Natural killer cell treated with Interleukin-12 subunit alpha and Interleukin-12 subunit beta and Interleukin-15 and Interleukin-18, amount 100 ng/mL, for 72 hours (primary cell): ENCODE data around the gene ACTN4. TPM values are rescaled to one million over a fixed set of nuclear protein-coding genes. Genes with fewer than 3 reads are reported as not detected.

ENCODE experiments used
- ATAC-seq, 2 donors: fragments of 150-1000 bp; cut with Tn5 transposase in 1 of 2; sonication (Bioruptor Pico), chemical (Tn5 transposase) in 1 of 2; 2 replicates each; pipeline ENCODE4 v1.10.0; 2021
- DNase-seq: peaks from one replicate; pipeline ENCODE4 v3.0.0; 2022; ENCODE audit warnings: low spot score
- H3K27ac Mint-ChIP-seq, 2 donors: 1 replicate in 1 of 2; 2 replicates in 1 of 2; pipeline ENCODE4 v1.8.0; 2022; ENCODE audit warnings: mixed read lengths in 2 of 2, mild to moderate bottlenecking in 1 of 2, moderate library complexity in 1 of 2
- H3K27me3 Mint-ChIP-seq, 2 donors: 1 replicate in 1 of 2; 2 replicates in 1 of 2; pipeline ENCODE4 v1.8.0; 2022; ENCODE audit warnings: mixed read lengths in 2 of 2
- H3K36me3 Mint-ChIP-seq: one replicate; pipeline ENCODE4 v1.8.0; 2022; ENCODE audit warnings: mixed read lengths
- H3K4me1 Mint-ChIP-seq, 2 donors: 1 replicate in 1 of 2; 2 replicates in 1 of 2; pipeline ENCODE4 v1.8.0; 2022; ENCODE audit warnings: low read depth in 2 of 2, mixed read lengths in 2 of 2, mild to moderate bottlenecking in 1 of 2
- H3K4me3 Mint-ChIP-seq: one replicate; pipeline ENCODE4 v1.8.0; 2022; ENCODE audit warnings: mixed read lengths
- H3K9me3 Mint-ChIP-seq: 2 replicates; pipeline ENCODE4 v1.8.0; 2022; ENCODE audit warnings: mixed read lengths
- total RNA-seq, 2 donors: library from RNA; stranded (reverse); gene quantifications; one replicate each; pipeline ENCODE4 v1.2.3, GENCODE V29; 2022

ACTN4 gene
- total RNA-seq, 2 donors from 2014 or later = 342 to 574 TPM

- Mint-ChIP-seq H3K27me3 (no peaks in the 10 kb centered on the region), H3K4me1 (peaks cover 0 to 3% of the 10 kb centered on the region in 2 donors), H3K27ac (peak overlapping the region; percentile 10 to 38), H3K36me3 (peaks cover 8% of the 10 kb centered on the region), H3K9me3 (no peaks in the 10 kb centered on the region), H3K4me3 (no peak overlapping the region)
- ATAC-seq = no peak
- DNase-seq = no peak
These were observed 66.4 kb downstream of the ACTN4 start for GRCh38 chr19:38713865-38714264.

DNA sequence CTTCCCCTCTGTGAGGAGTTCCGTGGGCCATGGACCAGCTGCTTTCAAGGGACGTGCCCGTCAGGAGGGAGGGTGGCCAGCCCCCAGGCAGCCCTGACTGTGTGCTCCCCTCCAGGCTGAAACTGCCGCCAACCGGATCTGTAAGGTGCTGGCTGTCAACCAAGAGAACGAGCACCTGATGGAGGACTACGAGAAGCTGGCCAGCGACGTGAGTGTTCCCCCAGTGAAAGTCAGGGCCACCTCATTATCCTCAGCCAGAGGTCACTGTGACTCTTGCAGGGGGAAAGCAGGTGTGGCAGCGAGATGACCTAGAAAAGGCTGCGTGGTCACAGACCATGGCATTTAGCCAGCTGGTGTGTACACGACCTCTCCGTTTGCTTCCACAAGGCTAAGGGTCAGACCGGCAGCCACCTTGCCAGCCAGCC lies 66.9 kb downstream of the ACTN4 start:
- H3K27me3 Mint-ChIP-seq = no peaks in the 10 kb centered on the region
- no peak for ATAC-seq
- peak overlapping the region in 1 of 2 donors; percentile 38 for H3K27ac Mint-ChIP-seq
- H3K9me3 Mint-ChIP-seq = no peaks in the 10 kb centered on the region
- no peak for DNase-seq
- peaks cover 8% of the 10 kb centered on the region for H3K36me3 Mint-ChIP-seq
- peaks cover 0 to 3% of the 10 kb centered on the region in 2 donors for H3K4me1 Mint-ChIP-seq
- H3K4me3 Mint-ChIP-seq = no peak overlapping the region

GRCh38 chr19:38715555-38715954 lies 68.1 kb downstream of the ACTN4 start:
- H3K36me3 Mint-ChIP-seq = peaks cover 8% of the 10 kb centered on the region
- H3K27me3 Mint-ChIP-seq = no peaks in the 10 kb centered on the region
- ATAC-seq = no peak
- no peak for DNase-seq
- no peak overlapping the region for H3K4me3 Mint-ChIP-seq
- H3K4me1 Mint-ChIP-seq = peaks cover 0 to 3% of the 10 kb centered on the region in 2 donors
- H3K9me3 Mint-ChIP-seq = no peaks in the 10 kb centered on the region
- no peak overlapping the region for H3K27ac Mint-ChIP-seq

- DNase-seq = no peak
- no peak overlapping the region for H3K4me3 Mint-ChIP-seq
- no peak overlapping the region for H3K27ac Mint-ChIP-seq
- H3K27me3 Mint-ChIP-seq = no peaks in the 10 kb centered on the region
- H3K4me1 Mint-ChIP-seq = no peaks in the 10 kb centered on the region
- ATAC-seq = no peak
- no peaks in the 10 kb centered on the region for H3K9me3 Mint-ChIP-seq
- peaks cover 4% of the 10 kb centered on the region for H3K36me3 Mint-ChIP-seq
These were observed 69.6 kb downstream of the ACTN4 start for GRCh38 chr19:38717051-38717450.

- ATAC-seq (no peak), DNase-seq (no peak)
- no peaks in the 10 kb centered on the region for H3K9me3 Mint-ChIP-seq
- H3K36me3 Mint-ChIP-seq = peaks cover 4% of the 10 kb centered on the region
- H3K27me3 Mint-ChIP-seq = no peaks in the 10 kb centered on the region
- no peak overlapping the region for H3K27ac Mint-ChIP-seq
- no peaks in the 10 kb centered on the region for H3K4me1 Mint-ChIP-seq
- H3K4me3 Mint-ChIP-seq = no peak overlapping the region
These were observed 70.4 kb downstream of the ACTN4 start for GRCh38 chr19:38717855-38718254.

DNA sequence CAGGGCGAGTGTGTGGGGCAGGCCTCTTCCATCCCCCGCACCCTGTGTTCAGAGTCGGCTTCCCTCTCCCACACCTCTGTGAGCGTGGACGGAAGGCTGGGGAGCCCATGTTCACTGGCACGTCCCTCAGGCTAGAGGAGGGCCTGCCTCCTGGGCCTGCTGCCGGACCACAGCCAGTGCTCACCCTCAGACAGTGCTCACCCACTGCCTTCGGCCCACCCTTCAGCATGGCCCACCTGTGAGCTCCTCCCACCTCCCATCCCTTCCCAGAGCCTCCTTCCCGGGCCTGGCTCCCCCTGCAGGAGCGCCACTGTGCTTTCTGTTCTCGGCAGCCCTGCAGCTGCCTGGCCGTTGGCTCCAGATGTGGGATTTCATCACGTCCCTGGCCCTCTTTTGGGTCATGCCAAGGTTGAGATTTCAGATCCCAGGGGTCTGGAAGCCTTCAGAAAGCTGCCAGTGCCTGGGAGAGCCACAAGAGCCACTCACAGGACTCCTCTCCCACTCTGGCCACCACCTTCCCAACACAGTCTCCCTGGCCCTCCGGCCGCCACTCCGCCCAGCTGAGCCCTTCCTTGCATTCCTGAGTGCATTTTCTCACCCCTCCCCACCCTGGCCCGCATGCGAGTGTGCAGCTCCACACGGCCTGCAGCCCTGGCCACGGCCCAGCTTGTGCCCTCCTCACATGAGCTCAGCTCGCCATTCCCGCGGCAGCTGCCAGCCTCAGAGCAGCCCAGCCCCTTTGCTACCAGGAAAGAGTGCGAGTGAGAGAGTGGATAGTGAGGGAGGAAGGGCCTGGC lies 71.5 kb downstream of the ACTN4 start:
- Mint-ChIP-seq H3K4me3 (no peak overlapping the region), H3K36me3 (no peaks in the 10 kb centered on the region), H3K4me1 (peaks cover 0 to 4% of the 10 kb centered on the region in 2 donors), H3K27ac (no peak overlapping the region), H3K27me3 (no peaks in the 10 kb centered on the region), H3K9me3 (no peaks in the 10 kb centered on the region)
- DNase-seq (no peak), ATAC-seq (peak in 1 of 2 donors; percentile 37)

DNA sequence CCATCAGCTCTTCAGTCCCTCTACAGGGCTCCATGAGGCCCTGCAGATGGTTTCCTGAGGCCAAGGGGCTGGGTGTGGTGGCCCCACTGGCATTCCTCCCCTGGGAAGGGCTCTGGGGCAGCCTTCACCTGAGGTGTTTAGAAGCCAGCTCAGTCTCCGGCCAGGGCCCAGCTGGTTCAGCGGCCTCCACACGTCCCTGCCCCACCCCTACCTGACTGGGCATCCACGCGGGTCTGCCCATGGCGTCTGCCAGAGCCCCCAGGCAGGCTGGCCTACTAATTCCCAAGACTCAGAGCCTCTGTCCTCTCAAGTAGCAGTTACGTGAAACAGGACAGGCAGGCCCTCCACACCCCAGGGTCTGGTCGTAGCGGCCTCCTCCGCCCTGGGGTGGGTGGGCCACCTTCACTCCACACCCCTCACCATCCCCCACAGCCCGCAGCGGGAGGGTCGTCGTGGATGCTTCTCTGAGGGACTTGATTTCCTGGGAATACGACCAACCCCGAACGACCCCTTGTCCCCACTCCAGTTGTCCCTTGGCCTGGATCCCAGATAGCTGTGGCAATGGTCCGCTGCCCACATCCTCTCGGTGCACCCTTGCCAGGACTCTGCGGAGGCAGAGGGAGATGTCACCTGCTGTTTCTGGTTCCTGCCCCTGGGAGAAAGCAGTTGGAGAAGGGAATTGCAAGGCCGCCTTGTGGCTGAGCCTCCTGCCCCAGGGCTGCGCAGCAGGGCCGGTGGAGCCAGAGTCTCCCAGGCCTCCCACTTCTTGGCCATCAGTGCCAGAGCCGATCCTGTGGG lies 72.5 kb downstream of the ACTN4 start:
- Mint-ChIP-seq H3K4me1 (peaks cover 3 to 4% of the 10 kb centered on the region in 2 donors), H3K36me3 (no peaks in the 10 kb centered on the region), H3K27ac (no peak overlapping the region), H3K4me3 (no peak overlapping the region), H3K27me3 (no peaks in the 10 kb centered on the region), H3K9me3 (no peaks in the 10 kb centered on the region)
- ATAC-seq = no peak
- no peak for DNase-seq

DNA sequence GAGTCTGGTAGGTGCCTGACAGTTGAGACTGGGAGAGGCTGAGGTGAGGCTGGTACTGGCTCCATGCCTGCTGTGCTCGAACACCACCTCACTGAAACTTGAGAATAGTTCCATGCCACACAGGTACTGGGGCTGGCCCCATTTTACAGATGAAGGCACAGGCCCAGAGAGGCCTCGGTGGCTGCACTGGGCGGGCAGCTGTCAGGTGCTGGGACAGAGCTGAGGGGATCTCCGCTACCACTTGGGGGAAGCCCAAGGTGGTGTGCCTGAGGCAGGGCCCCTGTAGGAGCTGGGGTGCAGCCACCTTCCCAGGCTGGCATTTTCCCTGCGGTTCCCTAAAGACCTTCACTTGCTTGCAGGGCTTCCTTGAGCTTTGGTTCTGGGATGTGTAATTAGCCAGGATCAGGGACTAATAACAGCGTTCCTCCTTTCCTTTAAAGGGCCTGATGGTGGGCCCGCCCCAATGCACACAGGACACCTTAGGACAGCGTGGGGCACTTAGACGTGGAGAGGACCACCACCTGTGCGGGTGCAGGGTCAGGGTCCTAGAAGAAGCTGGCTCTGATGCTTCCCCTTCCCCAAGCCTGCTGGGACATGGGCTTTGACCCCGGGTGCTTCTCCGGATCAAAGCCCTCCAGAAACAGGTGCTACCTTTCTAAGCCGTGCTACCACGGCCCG lies 73.2 kb downstream of the ACTN4 start:
- no peaks in the 10 kb centered on the region for H3K9me3 Mint-ChIP-seq
- no peaks in the 10 kb centered on the region for H3K27me3 Mint-ChIP-seq
- ATAC-seq = no peak
- H3K36me3 Mint-ChIP-seq = no peaks in the 10 kb centered on the region
- DNase-seq = no peak
- H3K27ac Mint-ChIP-seq = no peak overlapping the region
- no peak overlapping the region for H3K4me3 Mint-ChIP-seq
- peaks cover 4 to 7% of the 10 kb centered on the region in 2 donors for H3K4me1 Mint-ChIP-seq

DNA sequence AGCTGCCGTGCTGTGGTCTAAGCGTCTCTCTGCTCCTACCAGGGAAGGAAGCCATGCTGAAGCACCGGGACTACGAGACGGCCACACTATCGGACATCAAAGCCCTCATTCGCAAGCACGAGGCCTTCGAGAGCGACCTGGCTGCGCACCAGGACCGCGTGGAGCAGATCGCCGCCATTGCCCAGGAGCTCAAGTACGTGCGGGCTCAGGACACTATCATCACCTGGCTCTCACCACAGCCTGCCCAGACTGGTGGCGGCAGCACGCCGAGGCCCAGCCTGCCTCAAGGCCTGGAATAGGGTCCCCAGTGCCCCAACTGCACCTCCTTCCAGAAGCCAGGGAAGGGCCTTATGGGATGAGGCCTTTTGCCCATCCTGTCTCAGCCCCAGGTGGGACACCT lies 74.0 kb downstream of the ACTN4 start:
- H3K27me3 Mint-ChIP-seq = no peaks in the 10 kb centered on the region
- H3K4me3 Mint-ChIP-seq = no peak overlapping the region
- ATAC-seq = no peak
- no peak for DNase-seq
- no peaks in the 10 kb centered on the region for H3K36me3 Mint-ChIP-seq
- no peak overlapping the region for H3K27ac Mint-ChIP-seq
- peaks cover 8 to 10% of the 10 kb centered on the region in 2 donors for H3K4me1 Mint-ChIP-seq
- H3K9me3 Mint-ChIP-seq = no peaks in the 10 kb centered on the region

DNA sequence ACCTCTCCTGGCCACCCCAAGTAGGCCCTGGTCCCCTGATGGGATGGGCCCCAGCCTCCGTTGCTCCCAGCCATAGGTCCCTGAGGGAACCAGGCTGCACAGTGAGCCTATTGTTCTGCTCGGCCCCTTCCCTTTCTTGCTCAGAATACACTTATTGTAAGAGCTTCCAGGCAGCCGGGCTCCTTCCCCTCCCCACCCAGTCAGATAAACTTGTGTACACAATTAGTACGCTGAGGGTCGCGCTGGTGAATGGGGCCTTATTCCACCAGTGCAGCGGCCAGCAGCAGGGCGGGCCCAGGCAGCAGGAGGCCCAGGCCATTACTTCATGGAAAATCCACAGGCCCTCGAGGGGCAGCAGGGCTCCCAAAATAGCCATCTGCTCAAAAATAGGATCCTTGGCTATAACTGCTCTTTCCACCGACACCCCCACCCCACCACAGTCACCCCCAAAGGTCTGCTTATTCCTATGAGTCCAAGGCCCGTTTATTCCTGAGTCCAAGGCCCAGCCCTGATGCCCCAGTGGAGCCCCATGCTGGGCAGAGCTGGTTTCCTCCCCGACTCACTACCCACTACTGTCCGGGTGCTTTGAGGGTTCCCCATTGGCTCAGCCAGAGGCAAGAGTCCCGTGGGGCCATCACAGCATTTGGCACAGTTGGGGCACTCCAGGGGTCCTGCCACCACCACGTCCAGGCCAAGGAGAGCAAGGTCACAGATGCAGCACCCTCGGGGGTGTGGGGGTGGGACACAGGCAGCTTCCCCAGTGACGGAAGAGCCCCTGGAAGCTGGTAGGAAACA lies 74.7 kb downstream of the ACTN4 start:
- DNase-seq (no peak), ATAC-seq (no peak)
- H3K36me3 Mint-ChIP-seq = no peaks in the 10 kb centered on the region
- peaks cover 14 to 15% of the 10 kb centered on the region in 2 donors for H3K4me1 Mint-ChIP-seq
- peak overlapping the region in 1 of 2 donors; percentile 41 for H3K27ac Mint-ChIP-seq
- H3K9me3 Mint-ChIP-seq = no peaks in the 10 kb centered on the region
- no peaks in the 10 kb centered on the region for H3K27me3 Mint-ChIP-seq
- H3K4me3 Mint-ChIP-seq = no peak overlapping the region

DNA sequence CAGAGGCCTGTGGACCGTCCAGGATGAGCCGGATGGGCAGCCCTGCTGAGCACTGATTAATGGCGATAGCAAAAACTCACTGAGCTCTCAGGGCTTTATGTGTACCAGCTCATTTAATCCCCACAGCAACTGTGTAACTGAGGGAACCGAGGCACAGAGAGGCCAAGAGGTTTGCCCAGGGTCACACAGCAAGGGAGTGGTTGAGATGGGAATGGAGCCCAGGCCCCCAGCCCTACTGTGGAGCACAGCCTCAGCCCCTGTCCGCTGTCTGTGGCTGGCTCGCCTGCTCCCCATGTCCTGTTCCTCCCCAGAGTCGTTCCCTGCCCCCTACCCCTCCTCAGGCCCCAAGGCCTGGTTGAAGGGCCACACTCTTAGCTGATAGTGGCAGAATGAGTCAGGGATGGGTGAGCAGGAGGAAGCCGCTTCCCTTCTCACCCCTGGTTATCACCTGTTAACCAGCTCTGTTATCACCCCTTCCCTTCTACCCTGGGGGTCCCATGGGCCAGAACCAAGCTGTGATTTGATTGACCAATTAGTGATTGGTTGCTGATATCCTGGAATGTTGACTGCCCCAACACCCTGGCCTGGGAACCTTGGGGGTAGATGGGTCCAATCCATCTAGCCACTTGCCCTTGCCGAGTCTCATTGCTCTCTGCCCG lies 75.6 kb downstream of the ACTN4 start:
- H3K27ac Mint-ChIP-seq = no peak overlapping the region
- DNase-seq (no peak), ATAC-seq (no peak)
- peaks cover 15 to 19% of the 10 kb centered on the region in 2 donors for H3K4me1 Mint-ChIP-seq
- no peaks in the 10 kb centered on the region for H3K27me3 Mint-ChIP-seq
- no peaks in the 10 kb centered on the region for H3K36me3 Mint-ChIP-seq
- no peaks in the 10 kb centered on the region for H3K9me3 Mint-ChIP-seq
- no peak overlapping the region for H3K4me3 Mint-ChIP-seq

- H3K4me1 Mint-ChIP-seq = peaks cover 15 to 22% of the 10 kb centered on the region in 2 donors
- no peak overlapping the region for H3K27ac Mint-ChIP-seq
- no peak for DNase-seq
- no peaks in the 10 kb centered on the region for H3K27me3 Mint-ChIP-seq
- H3K9me3 Mint-ChIP-seq = no peaks in the 10 kb centered on the region
- H3K4me3 Mint-ChIP-seq = no peak overlapping the region
- no peaks in the 10 kb centered on the region for H3K36me3 Mint-ChIP-seq
- ATAC-seq = no peak
These were observed 76.1 kb downstream of the ACTN4 start for GRCh38 chr19:38723606-38723965.
